GM19240 (cell line): Measurements from ENCODE around the gene RIC8B.

Experiments used
- DNase-seq: peaks from one replicate; pipeline ENCODE4 v3.0.0; 2011; ENCODE audit warnings: low spot score; ENCODE audit not compliant: insufficient read length

Gene RIC8B

DNA sequence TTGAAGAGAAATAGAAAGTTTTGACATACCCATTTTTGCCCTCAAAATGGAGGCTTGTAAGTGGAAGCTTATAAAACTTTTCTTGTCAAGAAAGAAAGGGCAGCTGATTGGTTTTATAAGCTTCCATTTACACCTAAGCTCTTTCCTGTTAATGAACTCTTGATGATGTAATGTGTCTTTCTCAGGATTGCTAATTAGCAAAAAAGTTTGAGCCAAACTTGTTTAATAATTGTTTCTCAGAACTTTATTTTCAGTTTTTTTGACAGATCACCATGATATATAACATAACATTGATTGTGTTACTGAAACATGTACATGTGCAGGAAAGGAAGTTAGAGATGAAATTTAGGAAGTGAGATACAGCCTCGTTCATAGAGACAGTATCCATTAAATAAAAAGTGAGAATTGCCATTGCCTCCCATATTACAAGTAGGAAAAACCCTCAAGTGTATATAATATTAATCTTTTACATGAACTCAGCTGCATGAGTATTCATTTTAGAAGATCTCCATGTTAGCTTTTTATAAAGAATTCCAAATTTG lies 26.8 kb downstream of the RIC8B start:
- DNase-seq: no peak

DNA sequence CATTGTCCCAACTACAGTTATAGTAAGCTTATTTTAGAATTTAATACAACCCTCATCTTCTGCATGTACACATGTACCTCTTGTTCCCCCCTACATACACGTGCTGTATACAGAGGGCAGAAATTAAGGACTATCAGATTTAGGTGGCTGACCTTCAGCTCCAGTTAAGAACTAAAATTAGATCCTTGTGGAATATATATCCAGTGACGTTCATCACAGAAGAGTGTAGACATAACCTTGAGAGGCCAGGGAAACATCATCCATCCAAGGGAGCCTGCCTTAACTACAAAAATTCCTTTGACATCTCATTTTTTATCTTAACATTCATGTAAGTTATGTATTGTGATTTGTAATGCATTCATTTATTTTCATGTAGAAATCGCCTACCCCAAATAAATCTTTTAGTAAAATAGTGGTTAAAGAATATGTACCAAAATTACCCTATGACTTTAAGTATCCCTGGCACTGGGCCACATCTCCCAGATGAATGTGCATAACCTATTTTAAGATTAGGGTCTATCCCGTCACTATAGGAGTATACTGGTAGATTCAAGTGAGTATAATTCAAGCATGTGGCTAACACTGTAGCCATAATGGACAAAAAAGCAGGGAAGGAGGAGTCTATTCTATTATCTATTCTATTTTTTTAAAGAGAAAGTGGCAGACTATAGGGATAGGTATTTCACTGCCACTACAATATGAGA lies 27.5 kb downstream of the RIC8B start:
- no peak for DNase-seq

DNA sequence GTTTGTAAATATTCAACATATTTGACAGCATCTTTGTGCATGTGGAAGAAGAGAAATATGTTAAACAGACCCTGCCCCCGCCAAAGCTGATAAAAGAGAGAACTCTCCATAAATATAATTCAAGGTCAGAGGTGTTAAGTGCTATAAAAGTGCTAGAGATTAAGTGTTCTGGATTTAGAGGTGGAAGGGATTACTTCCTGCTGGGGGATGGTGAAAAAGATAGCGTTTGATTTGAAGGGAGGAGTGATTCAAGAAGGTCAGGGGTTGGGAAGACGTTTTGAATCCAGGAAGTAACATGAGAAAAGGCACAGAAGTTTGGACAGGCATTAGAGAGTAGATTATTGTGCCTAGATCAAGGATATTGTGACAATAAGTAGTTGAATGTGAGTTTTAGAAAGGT lies 30.2 kb downstream of the RIC8B start:
- no peak for DNase-seq

DNA sequence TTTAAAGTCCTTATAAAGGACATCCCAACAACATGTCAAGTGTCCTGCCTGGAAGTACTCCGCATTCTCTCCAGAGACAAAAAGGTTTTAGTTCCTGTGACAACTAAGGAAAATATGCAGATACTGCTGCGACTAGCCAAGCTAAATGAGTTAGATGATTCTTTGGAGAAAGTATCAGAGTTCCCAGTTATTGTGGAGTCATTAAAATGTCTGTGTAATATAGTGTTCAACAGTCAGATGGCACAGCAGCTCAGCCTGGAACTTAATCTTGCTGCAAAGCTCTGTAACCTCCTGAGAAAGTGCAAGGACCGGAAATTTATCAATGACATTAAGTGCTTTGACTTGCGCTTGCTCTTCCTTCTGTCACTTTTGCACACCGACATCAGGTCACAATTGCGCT lies 40.2 kb downstream of the RIC8B start:
- no peak for DNase-seq

DNA sequence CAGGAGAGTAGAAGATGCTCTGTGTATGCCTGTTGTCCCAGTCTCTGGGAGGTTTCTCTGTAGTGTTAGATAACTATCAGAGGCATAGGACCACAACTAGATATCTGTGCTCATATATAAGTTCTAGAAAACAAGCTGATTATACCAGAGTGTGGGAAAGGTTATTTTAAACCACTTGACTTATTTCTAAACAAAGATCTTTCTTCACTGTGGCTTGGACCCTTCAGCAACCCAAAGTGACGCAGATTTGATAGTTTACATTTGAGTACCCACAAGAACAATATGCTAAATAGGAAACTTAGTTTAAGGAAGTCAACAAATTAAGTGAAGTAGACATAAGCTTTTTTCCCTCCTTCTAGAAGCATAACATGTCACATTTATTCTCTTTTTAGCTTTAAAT lies 41.3 kb downstream of the RIC8B start:
- DNase-seq: no peak

DNA sequence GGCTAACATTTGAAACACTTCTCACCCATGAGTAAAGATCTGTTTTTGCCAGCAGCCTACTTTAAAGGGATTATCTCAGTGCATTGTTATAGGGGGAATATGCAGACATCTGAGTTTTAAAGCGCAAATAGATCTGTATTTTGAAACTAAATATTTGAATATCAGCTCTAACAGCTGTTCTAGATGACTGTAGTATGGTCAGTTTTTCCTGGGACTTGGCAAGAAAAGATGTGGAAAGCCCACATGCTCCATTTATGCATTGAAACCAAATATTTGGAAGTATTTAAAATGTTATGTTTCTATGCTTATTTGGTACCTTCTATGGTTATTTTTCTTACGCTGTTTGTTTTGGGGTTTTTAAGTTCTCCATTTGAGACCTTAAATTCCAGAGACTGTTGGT lies 41.7 kb downstream of the RIC8B start:
- DNase-seq: no peak

DNA sequence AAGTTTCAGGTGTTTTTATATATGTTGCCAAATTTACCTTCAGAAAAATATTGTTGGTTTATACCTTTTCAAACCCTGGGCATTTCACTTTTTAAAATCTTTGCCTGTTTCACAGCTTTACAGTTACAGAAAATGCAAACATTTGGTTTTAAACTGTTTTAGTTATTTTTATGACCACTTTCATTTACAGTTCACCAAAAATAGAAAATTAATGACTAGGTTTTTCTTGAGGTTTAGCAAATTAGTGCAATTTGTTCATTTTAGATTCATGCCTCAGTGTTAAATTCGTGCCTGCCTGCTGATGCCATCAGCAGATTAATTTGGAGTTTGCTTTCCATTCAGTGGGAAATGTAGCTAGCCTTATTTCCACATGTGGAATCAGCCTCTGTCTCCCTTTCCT lies 45.5 kb downstream of the RIC8B start:
- no peak for DNase-seq

DNA sequence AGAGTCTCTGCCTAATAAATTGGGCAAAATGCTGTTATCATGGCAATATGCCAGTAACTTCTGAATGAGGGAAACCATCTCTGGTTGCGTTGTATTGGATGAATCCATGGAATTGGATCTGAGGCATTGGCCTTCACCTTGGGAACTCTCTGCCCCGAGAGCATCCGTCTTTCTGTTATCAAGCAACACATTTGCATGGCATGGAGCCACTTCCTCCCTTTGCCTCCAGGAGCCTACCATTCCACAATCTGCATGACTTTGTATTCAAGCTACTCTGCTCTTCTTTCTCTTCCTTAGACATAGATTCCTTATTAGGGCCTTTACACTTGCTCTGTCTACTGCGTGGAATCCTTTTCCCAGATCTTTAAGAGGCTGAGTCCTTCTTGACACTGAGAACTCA lies 57.2 kb downstream of the RIC8B start:
- no peak for DNase-seq

DNA sequence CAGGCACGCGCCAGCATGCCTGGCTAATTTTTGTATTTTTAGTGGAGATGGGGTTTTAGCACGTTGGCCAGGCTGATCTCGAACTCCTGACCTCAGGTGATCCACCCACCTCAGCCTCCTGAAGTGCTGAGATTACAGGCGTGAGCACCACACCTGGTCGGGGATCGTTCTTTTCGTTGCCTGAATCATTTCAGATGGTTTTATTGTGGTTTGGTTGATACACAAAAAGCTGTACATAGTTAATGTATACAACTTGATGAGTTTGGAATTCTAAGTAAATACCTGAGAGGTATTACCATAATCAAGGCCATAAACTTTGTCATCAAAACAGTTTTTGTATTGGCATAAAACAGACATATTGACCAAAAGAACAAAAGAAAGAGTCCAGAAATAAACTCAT lies 63.3 kb downstream of the RIC8B start:
- no peak for DNase-seq

DNA sequence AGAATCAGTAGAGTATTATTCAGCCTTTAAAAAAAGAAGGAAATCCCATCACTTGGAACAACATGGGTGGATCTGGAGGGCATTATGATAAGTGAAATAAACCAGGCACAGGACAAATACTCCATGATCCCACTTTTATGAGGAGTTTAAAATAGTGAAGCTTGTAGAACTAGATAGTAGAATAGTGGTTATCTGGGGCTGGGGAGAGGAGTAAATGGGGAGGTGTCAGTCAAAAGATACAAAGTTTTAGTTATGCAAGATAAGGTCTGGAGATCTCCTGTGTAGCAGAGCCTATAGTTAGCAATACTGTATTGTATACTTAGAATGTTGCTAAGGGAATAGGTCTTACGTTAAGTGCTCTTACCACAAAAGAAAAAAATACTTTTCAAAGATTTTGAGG lies 64.9 kb downstream of the RIC8B start:
- DNase-seq: no peak

DNA sequence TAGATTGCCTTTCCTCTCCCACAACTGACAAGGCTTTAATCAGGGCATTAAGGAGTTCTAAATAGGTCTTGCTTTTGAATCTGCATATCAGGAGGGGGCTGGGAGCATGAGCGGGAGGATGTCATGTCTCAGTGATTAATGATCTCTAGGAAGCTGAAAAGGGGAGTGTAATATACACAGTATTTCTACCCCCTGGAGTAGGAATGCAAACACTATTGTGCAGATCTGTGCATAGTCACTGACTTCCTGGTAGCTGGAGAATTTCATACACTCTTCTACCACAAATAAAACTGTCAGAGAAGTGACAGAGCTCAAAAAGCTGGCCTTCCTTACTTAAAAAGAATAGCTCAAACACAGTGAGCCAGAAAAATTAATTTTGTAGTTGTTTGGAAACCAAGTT lies 65.8 kb downstream of the RIC8B start:
- DNase-seq: no peak

DNA sequence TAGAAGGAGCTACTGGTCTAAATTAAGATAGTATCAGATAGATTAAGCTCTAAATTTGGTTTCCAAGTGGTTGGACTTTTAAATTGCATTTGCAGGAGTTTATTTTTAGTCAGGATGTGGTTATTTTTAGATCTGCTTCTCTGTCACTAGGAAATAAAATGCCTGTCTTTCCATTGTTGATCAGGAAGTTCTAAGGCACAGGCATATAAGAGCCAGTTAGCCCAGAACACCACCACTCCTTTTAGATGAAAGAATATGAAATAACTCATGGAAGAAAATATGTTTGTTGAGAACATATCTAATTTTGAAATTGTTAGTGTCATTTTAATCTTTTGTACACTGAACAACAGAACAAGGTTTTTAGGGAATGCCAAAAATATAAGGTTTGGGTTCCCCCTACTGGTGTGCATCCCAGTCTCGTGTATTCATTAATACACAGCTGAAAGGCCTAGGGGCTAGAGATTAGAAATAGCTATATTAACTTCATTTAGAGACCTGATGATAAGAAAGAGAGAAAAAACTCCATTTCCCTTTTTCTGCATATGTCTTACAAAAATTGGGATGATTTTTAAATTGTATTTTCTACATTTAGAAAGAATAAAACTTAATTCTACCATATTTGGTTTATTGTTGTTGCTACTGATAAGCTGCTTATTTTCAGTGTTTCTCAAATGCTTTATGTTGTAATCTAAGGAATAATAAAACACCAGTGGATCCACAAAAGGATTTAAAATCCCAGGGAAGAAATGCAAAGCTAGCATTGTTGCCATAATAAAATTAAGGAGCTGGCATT lies 67.2 kb downstream of the RIC8B start:
- DNase-seq: peak; percentile 8

DNA sequence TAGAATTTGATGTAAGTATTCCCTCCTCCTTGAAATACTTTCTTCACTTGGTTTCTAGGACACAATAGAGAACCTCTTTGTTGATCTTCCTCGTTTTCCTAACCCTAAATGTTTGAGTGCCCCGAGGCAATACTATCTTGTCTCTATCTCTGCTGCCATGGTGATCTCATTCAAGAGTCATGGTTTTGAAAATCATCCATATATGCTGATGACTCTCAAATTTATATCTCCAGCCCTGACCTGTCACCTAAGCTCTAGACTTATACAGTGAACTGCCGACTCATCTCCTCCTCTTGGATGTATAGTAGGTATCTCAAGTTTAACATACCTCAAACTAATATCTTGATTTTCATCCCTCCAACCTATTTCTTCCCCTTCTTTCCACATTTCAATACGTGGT lies 71.4 kb downstream of the RIC8B start:
- no peak for DNase-seq

DNA sequence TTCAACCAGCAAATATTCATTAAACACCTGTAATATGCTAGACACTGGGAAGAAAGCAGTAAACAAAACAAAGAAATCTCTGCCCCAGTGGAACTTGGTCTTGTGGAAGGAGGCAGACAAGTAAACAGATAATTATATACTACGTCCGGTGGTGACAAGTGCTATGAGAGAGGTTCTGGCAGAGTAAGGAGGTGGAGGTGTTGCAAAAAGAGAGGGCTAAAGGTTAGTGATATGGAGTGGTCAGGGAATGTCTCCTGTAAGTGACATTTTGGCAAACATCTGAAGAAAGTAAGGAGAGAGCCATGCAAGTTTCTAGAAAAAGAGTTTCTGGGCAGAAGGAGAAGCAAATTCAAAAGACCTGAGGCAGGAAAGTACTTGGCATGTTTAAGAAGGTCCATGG lies 73.4 kb downstream of the RIC8B start:
- DNase-seq: no peak

DNA sequence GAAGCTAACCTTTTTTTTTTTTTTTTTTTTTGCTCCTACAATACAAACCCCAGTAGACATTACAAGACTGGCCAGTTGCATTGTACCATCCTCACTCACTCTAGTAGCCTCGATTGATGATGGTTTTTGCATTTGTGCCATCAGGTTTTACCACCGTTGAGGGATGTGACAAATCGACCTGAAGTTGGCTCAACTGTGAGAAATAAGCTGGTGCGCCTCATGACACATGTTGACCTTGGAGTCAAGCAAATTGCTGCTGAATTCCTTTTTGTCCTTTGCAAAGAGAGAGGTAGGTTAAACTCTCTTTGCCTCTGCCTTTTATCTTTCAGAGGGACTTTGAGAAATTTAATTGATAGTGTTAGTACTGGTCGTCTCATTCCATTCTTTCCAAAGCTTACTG lies 76.8 kb downstream of the RIC8B start:
- DNase-seq: no peak

DNA sequence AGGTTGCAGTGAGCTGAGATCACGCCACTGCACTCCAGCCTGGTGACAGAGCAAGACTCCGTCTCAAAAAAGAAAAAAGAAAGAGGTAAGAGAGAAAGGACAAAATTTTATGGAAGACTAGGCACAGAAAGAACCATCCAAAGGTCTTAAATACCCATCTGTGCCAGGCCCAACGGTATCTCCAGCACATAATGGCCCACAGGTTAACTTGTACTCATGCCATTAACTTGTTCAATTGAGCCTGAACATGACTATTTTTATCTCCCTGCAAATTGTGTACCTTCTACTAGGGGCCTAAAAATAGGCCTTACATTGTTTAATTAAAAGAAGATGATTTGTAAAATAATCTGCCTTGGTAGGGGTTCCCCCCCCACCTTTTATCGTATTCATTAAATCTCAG lies 80.2 kb downstream of the RIC8B start:
- DNase-seq: no peak

DNA sequence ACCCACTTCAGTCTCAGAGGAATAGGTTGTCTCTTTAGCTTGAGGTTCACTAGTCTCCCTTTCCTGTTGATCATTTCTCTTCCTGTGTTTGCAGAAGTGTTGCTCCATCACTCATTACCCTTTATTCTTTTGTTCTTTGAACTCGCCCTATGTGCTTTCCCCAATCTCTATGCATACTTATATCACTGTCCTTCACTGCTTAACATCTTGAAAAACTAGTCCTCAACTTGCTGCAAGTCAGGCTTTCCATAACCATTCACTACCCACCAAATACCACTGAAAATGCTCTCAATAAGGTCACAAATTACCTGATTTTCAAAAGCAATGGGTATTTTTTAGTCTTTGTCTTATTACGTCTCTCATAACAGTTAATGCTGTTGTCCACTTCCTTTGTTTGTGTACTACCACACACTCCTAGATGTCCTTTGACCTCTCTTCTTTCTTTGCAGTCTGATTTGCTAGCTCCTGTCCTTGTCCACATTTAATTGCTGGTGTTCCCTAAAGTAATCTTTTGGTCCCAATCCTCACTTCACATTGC lies 80.8 kb downstream of the RIC8B start:
- no peak for DNase-seq

DNA sequence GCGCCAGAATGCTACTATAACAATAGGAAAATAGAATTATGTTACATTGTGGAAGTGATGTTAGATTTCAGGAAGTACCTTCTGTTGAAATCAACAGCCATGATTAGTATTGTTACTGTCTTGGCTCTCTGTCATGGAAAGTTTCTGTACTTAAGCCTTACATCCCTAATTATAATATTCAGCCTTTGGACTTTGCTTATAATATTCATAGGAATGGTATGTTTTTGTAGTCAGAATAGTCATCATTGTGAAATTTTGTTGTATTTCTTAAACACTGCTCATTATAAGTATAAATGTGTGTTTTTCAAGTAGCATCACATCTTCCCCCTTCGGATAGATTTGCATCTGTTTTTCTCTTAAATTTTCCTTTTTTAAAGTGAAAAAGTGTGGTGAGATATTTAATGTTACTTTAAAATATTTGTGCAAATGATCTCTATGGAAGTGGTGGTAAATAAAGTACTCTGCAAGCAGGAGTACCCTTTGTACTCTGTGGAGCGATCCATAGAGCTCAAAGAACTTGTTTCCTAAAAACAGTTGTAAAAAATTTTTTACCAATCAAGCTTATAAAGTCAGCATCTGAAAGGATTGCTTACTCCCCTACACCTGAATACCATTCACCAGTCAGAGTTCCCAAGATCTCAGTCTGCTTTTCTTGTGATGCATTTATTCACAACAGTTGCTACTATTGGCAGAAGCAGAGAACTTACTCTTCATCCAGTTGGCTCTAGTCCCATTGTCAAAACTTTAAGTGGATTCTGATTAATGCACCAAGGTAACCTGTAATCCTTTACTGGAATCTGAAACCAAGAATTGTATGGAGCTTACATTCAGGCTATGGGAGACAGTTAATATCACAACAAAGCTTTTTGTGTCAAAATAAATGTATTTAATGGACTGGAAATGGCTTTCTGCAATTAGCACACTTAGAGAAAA lies 87.8 kb downstream of the RIC8B start:
- no peak for DNase-seq

DNA sequence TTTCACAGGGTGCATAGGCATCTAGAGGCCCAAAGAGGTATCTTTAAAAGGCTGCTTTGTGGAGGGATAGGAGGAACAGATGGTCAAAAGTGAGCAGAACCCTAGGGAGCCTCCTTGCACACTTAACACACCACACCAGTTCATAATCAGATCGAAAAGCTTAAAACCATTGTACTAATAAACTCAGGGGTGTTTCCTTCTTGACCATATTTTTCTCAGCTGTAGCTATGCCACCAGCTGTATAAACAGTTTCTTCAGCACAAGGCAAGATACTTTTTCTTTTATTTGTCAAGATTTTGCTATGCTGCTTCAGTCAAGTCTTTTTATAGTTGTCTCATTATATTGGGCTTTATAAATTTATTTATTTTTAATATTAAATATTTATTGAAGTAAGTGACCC lies 88.7 kb downstream of the RIC8B start:
- no peak for DNase-seq

DNA sequence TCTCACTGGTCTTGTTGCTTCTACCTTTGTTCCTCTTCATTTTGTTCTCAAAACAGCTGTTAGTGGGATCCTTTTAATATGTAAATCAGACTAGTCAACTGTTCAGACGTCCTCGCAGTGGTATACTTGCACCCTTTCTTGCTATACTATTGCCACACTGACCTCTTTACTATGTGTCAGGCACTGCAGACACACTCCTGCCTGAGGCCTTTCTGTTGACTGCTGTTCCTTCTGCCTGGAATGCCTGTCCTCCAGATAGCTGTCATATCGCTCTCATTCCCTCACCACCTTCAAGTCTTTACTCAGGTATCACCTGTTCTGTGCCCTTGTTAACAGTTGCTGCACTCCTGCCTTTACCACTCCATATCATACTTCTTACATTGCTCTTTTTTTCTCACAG lies 91.2 kb downstream of the RIC8B start:
- no peak for DNase-seq

DNA sequence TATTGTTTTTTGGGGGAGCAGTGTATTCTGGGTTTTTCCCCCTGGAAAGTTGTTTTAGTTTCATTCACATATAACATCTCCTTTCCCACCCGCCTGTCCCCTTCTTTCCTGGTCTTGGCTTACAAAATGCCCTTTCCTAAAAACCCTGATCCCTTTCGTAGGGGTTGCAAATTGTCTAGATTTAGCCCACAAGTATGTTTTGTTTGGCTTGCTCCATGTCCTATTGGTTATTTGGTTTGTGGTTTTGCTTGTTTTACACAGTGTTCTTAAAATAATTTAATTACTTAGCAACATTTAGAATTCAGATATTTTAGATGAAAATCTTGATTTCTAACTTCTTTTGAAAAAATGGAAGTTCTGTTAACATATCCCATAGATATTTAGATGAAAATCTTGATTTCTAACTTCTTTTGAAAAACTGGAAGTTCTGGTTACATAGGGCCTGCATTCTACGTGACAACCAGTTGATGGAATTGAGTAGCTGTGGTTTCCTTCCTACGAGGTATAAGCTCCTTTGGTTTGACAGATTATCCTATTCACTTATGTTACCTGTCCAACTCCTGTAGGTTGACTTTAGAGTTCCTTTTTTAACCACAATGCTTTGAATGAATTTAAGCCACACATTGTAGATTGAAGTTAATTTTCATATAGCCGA lies 92.1 kb downstream of the RIC8B start:
- no peak for DNase-seq
